Kidney epithelial cell (primary cell): ENCODE measurements around the gene UMAD1. TPM values are rescaled to one million over a fixed set of nuclear protein-coding genes. Genes with fewer than 3 reads are reported as not detected.

ENCODE experiments used
- DNase-seq: peaks from one replicate; pipeline ENCODE4 v3.0.0-alpha.2; 2010; ENCODE audit warnings: low read depth
- H3K27me3 ChIP-seq: 2 replicates; pipeline ENCODE4 v1.6.0; 2011; ENCODE audit warnings: low read length; ENCODE audit not compliant: control insufficient read depth, insufficient read depth
- H3K36me3 ChIP-seq: 2 replicates; pipeline ENCODE4 v1.5.1; 2011; ENCODE audit warnings: low read length; ENCODE audit not compliant: control insufficient read depth, insufficient read depth
- H3K4me3 ChIP-seq: 2 replicates; pipeline ENCODE4 v1.5.1; 2011; ENCODE audit warnings: low read depth, mild to moderate bottlenecking, control low read depth, low read length
- total RNA-seq: library from RNA; depleted of rRNA; stranded (reverse); fragments of >200 nt; gene quantifications from 2 replicates; pipeline ENCODE4 v1.2.3, GENCODE V29; 2015
- TF ChIP-seq, protein P1 (sequence below): IDR thresholded peaks from 2 replicates; pipeline ENCODE4 v1.5.1; 2011; ENCODE audit warnings: mild to moderate bottlenecking, moderate library complexity, low read length, control low read depth, inconsistent platforms; ENCODE audit not compliant: insufficient read depth, poor library complexity, severe bottlenecking

UMAD1 gene
- total RNA-seq, 1 donor from 2014 or later: 10.7 TPM

DNA sequence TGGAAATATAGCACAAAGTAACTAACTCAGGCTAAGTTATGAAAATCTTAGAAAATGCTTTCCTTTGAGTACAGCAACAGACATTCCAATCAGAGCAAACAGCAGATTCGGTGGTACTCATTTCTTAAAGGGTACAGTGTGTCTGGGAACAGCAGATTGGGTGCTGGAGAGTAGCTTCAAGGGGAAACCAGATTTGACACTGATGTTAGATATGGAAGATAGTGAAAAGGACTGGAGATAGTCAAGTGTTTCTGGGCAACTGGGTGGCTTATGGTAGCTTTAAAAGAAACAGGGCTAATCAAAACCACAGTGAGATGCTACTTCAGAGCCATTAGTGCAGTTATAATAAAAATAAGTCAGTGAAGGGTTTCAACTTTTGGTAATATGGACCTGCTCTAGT, 12.1 kb upstream of the UMAD1 start:
- no peak for DNase-seq
- Histone ChIP-seq H3K4me3 (no peak overlapping the region), H3K36me3 (no peaks in the 10 kb centered on the region), H3K27me3 (no peaks in the 10 kb centered on the region)
- TF ChIP-seq, protein P1, sequence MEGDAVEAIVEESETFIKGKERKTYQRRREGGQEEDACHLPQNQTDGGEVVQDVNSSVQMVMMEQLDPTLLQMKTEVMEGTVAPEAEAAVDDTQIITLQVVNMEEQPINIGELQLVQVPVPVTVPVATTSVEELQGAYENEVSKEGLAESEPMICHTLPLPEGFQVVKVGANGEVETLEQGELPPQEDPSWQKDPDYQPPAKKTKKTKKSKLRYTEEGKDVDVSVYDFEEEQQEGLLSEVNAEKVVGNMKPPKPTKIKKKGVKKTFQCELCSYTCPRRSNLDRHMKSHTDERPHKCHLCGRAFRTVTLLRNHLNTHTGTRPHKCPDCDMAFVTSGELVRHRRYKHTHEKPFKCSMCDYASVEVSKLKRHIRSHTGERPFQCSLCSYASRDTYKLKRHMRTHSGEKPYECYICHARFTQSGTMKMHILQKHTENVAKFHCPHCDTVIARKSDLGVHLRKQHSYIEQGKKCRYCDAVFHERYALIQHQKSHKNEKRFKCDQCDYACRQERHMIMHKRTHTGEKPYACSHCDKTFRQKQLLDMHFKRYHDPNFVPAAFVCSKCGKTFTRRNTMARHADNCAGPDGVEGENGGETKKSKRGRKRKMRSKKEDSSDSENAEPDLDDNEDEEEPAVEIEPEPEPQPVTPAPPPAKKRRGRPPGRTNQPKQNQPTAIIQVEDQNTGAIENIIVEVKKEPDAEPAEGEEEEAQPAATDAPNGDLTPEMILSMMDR: no peak

DNA sequence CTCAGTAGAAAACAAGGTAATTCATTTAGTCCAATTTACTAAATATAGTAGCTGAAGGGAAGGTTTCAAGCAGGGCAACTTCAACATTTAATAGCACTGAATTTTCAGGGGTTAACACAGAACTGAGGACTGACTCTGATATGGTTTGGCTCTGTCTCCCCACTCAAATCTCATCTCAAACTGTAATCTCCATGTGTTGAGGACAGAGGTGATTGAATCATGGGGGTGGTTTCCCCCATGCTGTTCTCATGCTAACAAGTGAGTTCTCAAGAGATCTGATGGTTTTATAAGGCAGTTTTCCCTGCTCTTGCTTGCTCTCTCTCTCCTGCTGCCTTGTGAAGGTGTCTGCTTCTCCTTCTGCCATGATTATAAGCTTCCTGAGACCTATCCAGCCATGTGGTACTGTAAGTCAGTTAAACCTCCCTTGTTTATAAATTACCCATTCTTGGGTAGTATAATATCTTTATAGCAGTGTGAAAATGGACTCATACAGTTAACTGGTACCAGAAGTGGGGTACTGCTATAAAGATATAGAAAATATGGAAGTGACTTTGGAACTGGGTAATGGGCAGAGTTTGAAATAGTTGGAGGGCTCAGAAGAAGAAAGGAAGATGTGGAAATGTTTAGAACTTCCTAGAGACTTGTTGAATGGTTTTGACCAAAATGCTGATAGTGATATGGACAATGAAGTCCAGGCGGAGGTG, 9.8 kb upstream of the UMAD1 start:
- DNase-seq: no peak
- H3K36me3 ChIP-seq: no peaks in the 10 kb centered on the region
- no peaks in the 10 kb centered on the region for H3K27me3 ChIP-seq
- H3K4me3 ChIP-seq: no peak overlapping the region
- TF ChIP-seq, protein P1: no peak

DNA sequence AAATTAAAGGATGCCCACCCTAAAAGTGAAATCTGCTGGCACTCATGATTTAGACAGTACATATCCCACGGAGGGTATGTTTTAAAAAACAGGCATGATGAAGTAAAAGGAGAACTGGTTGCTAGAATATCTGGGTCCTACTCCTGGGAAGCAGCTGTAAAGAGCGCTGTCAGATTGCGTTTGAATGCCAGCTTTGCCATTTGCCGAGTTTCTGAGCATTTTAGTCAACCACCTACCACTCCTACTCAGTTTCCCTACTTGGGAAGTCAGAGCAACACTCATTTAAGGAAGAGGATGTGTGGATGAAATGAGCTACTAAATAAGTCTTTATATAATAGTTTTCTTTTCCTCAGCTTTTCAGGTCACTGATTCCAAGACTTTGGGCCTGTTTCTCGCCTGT, 1.1 kb upstream of the UMAD1 start:
- Histone ChIP-seq H3K27me3 (no peaks in the 10 kb centered on the region), H3K4me3 (peak overlapping the region; percentile 97), H3K36me3 (no peaks in the 10 kb centered on the region)
- TF ChIP-seq, protein P1: no peak
- no peak for DNase-seq

DNA sequence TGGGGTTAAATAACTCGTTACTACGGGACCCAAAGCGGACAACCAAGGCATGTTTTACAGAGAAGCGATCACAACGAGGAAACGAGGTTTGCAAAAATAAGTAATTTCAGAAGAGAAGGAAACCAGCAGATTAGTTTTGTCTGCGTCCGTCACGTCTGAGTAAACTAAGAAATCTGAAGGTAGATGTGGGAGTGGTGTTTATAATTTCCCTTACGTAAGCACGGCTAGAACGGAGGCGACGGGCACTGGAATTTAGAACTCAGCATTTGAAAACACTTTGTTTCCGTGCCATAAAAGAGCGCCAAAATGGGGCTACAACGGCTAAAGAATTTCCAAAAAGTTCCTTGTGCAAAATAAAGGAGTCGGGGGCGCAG, 718 bp upstream of the UMAD1 start:
- no peak for DNase-seq
- Histone ChIP-seq H3K36me3 (no peaks in the 10 kb centered on the region), H3K27me3 (no peaks in the 10 kb centered on the region), H3K4me3 (peak overlapping the region; percentile 97)
- TF ChIP-seq, protein P1: no peak

DNA sequence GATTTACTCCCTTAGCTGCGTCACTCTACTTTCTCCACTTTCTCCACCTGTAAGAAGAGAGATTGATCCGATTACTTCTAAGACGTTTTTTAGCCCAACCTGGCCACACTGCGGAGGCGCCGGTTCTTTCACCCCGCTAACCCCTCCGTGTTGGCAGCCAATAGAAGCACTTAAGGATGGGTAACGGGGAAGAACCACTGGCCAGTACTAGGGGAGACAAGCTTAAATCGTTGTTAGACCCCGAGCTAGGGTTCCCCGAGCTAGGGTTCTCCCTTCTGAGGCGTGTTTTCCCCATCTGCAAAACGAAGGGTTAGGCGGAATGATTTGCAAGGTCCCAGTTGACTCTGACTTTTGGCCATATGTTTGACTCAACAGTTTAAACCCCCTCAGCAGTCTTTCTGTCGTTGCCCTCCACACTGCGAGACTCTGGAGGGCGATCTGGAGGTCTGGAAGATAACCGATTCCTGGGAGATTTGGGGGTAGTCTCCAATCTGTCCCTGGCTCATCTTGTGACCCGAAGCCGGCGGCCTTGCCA, 644 bp downstream of the UMAD1 start:
- Histone ChIP-seq H3K36me3 (no peaks in the 10 kb centered on the region), H3K4me3 (peak overlapping the region; percentile 97), H3K27me3 (no peaks in the 10 kb centered on the region)
- TF ChIP-seq, protein P1: no peak
- DNase-seq: no peak

DNA sequence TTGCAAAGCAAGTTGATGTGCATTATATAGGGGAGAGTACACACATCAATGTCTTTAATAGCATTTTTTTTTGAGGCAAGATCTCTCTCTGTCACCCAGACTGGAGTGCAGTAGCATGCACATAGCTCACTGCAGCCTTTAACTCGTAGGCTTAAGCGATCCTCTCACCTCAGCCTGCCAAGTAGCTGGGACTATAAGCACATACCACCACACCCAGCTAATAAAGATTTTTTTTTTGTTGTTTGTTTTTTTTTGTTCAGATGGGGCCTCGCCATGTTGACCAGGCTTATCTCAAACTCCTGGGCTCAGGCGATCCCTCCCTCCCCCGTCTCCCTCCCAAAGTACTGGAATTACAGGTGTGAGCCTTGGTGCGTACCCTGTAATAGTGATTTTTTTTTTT, 1.5 kb downstream of the UMAD1 start:
- Histone ChIP-seq H3K4me3 (no peak overlapping the region), H3K27me3 (no peaks in the 10 kb centered on the region), H3K36me3 (no peaks in the 10 kb centered on the region)
- no peak for DNase-seq
- TF ChIP-seq, protein P1: no peak
